ENCODE results near the gene C14orf93.
"Not testable (repeated sequence)": the region's sequence is repeated elsewhere in the genome, so short reads cannot be mapped to it uniquely, and the experiment has no call there.

- not testable (repeated sequence) for TF ChIP-seq CTCF (IDR thresholded peaks at IDR 0.05); ZFX (IDR thresholded peaks at IDR 0.05; ENCODE audit: borderline replicate concordance)
Observed at GRCh38 chr14:23013749-23014054, 3.8 kb upstream of the C14orf93 start.

Measured in 22Rv1 (cell line).